ENCODE measurements around the gene HELZ. TPM values are rescaled to one million over a fixed set of nuclear protein-coding genes. Genes with fewer than 3 reads are reported as not detected.

HELZ gene
- total and polyA plus RNA-seq, 2 donors (not counting 1 experiment from before 2014, with no cell fraction given), result 18.9 to 28.1 TPM

GRCh38 chr17:67196422-67196821, 48.6 kb downstream of the HELZ start:
- H3K79me2 ChIP-seq (ENCODE audit: control insufficient read depth, insufficient read depth, low read length), result no peaks in the 10 kb centered on the region
- H3K9me3 ChIP-seq (ENCODE audit: control insufficient read depth, insufficient read depth, low read depth, low read length), result no peaks in the 10 kb centered on the region
- no peak overlapping the region for H3K4me3 ChIP-seq (replicated peaks in 1 of 4; ENCODE audit: control extremely low read depth in 1 of 4, insufficient read depth in 1 of 4, low read depth in 3 of 4, low read length in 4 of 4)
- H3K27me3 ChIP-seq (ENCODE audit: control insufficient read depth, insufficient read depth, low read length), result no peaks in the 10 kb centered on the region
- H3K4me2 ChIP-seq (ENCODE audit: extremely low read depth, insufficient read depth, low read length), result no peak overlapping the region
- TF ChIP-seq EZH2 (IDR thresholded peaks at IDR 0.05; ENCODE audit: low read length, missing control alignments), result no peak
- TF ChIP-seq CTCF (conservative IDR thresholded peaks at IDR 0.05 in 1 of 2, IDR thresholded peaks at IDR 0.05 in 1 of 2; ENCODE audit: low read depth in 1 of 2, low read length in 2 of 2), result no peak
- H3K36me3 ChIP-seq (ENCODE audit: control insufficient read depth, insufficient read depth, low read length), result no peaks in the 10 kb centered on the region
- H4K20me1 ChIP-seq (ENCODE audit: control insufficient read depth, extremely low read depth, insufficient read depth, low read length), result no peaks in the 10 kb centered on the region
- no peak overlapping the region for H3K9ac ChIP-seq (ENCODE audit: insufficient read depth, low read length)
- H2AFZ ChIP-seq (ENCODE audit: low read length), result no peak overlapping the region
- H3K27ac ChIP-seq (ENCODE audit: insufficient read depth, low read length), result no peak overlapping the region
- no peak for DNase-seq (ENCODE audit: low read depth in 2 of 2)
- H3K4me1 ChIP-seq (ENCODE audit: control insufficient read depth, extremely low read depth, insufficient read depth, low read length), result no peaks in the 10 kb centered on the region

GRCh38 chr17:67194134-67194533, 50.9 kb downstream of the HELZ start:
- H3K4me3 ChIP-seq (replicated peaks in 1 of 4; ENCODE audit: control extremely low read depth in 1 of 4, insufficient read depth in 1 of 4, low read depth in 3 of 4, low read length in 4 of 4), result no peak overlapping the region
- no peaks in the 10 kb centered on the region for H3K9me3 ChIP-seq (ENCODE audit: control insufficient read depth, insufficient read depth, low read depth, low read length)
- H3K9ac ChIP-seq (ENCODE audit: insufficient read depth, low read length), result no peak overlapping the region
- H2AFZ ChIP-seq (ENCODE audit: low read length), result no peak overlapping the region
- H3K27ac ChIP-seq (ENCODE audit: insufficient read depth, low read length), result peak overlapping the region; percentile 19
- no peaks in the 10 kb centered on the region for H3K36me3 ChIP-seq (ENCODE audit: control insufficient read depth, insufficient read depth, low read length)
- no peaks in the 10 kb centered on the region for H3K27me3 ChIP-seq (ENCODE audit: control insufficient read depth, insufficient read depth, low read length)
- H4K20me1 ChIP-seq (ENCODE audit: control insufficient read depth, extremely low read depth, insufficient read depth, low read length), result no peaks in the 10 kb centered on the region
- no peak overlapping the region for H3K4me2 ChIP-seq (ENCODE audit: extremely low read depth, insufficient read depth, low read length)
- no peaks in the 10 kb centered on the region for H3K79me2 ChIP-seq (ENCODE audit: control insufficient read depth, insufficient read depth, low read length)
- no peak for TF ChIP-seq CTCF (conservative IDR thresholded peaks at IDR 0.05 in 1 of 2, IDR thresholded peaks at IDR 0.05 in 1 of 2; ENCODE audit: low read depth in 1 of 2, low read length in 2 of 2)
- no peak for TF ChIP-seq EZH2 (IDR thresholded peaks at IDR 0.05; ENCODE audit: low read length, missing control alignments)
- DNase-seq (ENCODE audit: low read depth in 2 of 2), result peak in 1 of 2 donors; percentile 83
- H3K4me1 ChIP-seq (ENCODE audit: control insufficient read depth, extremely low read depth, insufficient read depth, low read length), result no peaks in the 10 kb centered on the region

GRCh38 chr17:67187927-67188326, 57.1 kb downstream of the HELZ start:
- DNase-seq (ENCODE audit: low read depth in 2 of 2), result no peak
- Histone ChIP-seq H3K79me2 (ENCODE audit: control insufficient read depth, insufficient read depth, low read length) (no peaks in the 10 kb centered on the region), H3K9me3 (ENCODE audit: control insufficient read depth, insufficient read depth, low read depth, low read length) (no peaks in the 10 kb centered on the region), H3K27me3 (ENCODE audit: control insufficient read depth, insufficient read depth, low read length) (no peaks in the 10 kb centered on the region), H3K4me1 (ENCODE audit: control insufficient read depth, extremely low read depth, insufficient read depth, low read length) (no peaks in the 10 kb centered on the region), H3K4me2 (ENCODE audit: extremely low read depth, insufficient read depth, low read length) (no peak overlapping the region), H2AFZ (ENCODE audit: low read length) (no peak overlapping the region), H3K9ac (ENCODE audit: insufficient read depth, low read length) (no peak overlapping the region), H3K27ac (ENCODE audit: insufficient read depth, low read length) (no peak overlapping the region), H4K20me1 (ENCODE audit: control insufficient read depth, extremely low read depth, insufficient read depth, low read length) (no peaks in the 10 kb centered on the region), H3K4me3 (replicated peaks in 1 of 4; ENCODE audit: control extremely low read depth in 1 of 4, insufficient read depth in 1 of 4, low read depth in 3 of 4, low read length in 4 of 4) (no peak overlapping the region), H3K36me3 (ENCODE audit: control insufficient read depth, insufficient read depth, low read length) (no peaks in the 10 kb centered on the region)
- no peak for TF ChIP-seq EZH2 (IDR thresholded peaks at IDR 0.05; ENCODE audit: low read length, missing control alignments)
- TF ChIP-seq CTCF (conservative IDR thresholded peaks at IDR 0.05 in 1 of 2, IDR thresholded peaks at IDR 0.05 in 1 of 2; ENCODE audit: low read depth in 1 of 2, low read length in 2 of 2), result no peak

Data from fibroblast of lung (primary cell).